Heart left ventricle (tissue), 13 donors: Measurements from ENCODE around the gene OAS3.
"Not testable (repeated sequence)": the region's sequence is repeated elsewhere in the genome, so short reads cannot be mapped to it uniquely, and the experiment has no call there.

ENCODE experiments used
- CTCF ChIP-seq, 12 donors: fragments of 200-600 bp; sonication (generic) in 4 of 12; IDR thresholded peaks; one replicate each; pipeline versions ENCODE4 v1.5.0 to v1.8.0; 2018 to 2022; ENCODE audit warnings: antibody characterized with exemption in 12 of 12, mild to moderate bottlenecking in 5 of 12
- POLR2A ChIP-seq, 2 donors: fragments of 450-650 bp; IDR thresholded peaks; one replicate each; pipeline ENCODE4 v1.6.1; 2017; ENCODE audit warnings: antibody characterized with exemption in 2 of 2, mild to moderate bottlenecking in 2 of 2, moderate library complexity in 2 of 2
- donor health status: ischemic (EF 13 %, LVEDD 7.1; RV severe dilation, severe dysfunction).
- donor health status: DM: no; HTN: yes; CAD: no.
- donor health status: DM: no; HTN: no; CAD: no.
- donor health status: ischemic (EF 25% LVEDD 6.9; RV normal size, moderate dysfunction).
- donor health status: ischemic (EF 25% LVEDD 5.7; RV mildly dilated, moderate dysfunction).
- donor health status: ischemic (EF 35%, LVEDD 5.7; RV mildly dilated, moderate dysfunction).
- donor health status: nonischemic (EF 11% LVEDD 7.7; RV severe dilation, severe dysfunction).
- donor health status: DM: yes; HTN: yes; CAD: no.
- donor health status: PGD.
- donor health status: ischemic (EF 29% LVEDD 5.4; RV normal size, mild dysfunction).
- donor health status: nonischemic (EF 23%, LVEDD 6.1; RV moderate dilation, normal function).

- not testable (repeated sequence) for TF ChIP-seq CTCF, POLR2A (IDR thresholded peaks at IDR 0.05)
These were observed 11.7 kb upstream of the OAS3 start for GRCh38 chr12:112926416-112927033.
